ENCODE measurements around the gene REEP5.

Gene REEP5

GRCh38 chr5:112959872-112960271, 37.8 kb upstream of the REEP5 start:
- TF ChIP-seq TOX (CRISPR knock-in tag; IDR thresholded peaks at IDR 0.05; ENCODE audit: borderline replicate concordance) (peak; percentile 77; the same call in 1 of the 2 replicates), ISL1 (CRISPR knock-in tag; IDR thresholded peaks at IDR 0.05) (peak; percentile 64), RARB (CRISPR knock-in tag; IDR thresholded peaks at IDR 0.05) (0 out of 2 replicates have a peak, but pooled peaks have one; percentile 24), OSR1 (CRISPR knock-in tag; IDR thresholded peaks at IDR 0.05) (0 out of 2 replicates have a peak, but pooled peaks have one; percentile 57)
- TF ChIP-seq, protein P1, sequence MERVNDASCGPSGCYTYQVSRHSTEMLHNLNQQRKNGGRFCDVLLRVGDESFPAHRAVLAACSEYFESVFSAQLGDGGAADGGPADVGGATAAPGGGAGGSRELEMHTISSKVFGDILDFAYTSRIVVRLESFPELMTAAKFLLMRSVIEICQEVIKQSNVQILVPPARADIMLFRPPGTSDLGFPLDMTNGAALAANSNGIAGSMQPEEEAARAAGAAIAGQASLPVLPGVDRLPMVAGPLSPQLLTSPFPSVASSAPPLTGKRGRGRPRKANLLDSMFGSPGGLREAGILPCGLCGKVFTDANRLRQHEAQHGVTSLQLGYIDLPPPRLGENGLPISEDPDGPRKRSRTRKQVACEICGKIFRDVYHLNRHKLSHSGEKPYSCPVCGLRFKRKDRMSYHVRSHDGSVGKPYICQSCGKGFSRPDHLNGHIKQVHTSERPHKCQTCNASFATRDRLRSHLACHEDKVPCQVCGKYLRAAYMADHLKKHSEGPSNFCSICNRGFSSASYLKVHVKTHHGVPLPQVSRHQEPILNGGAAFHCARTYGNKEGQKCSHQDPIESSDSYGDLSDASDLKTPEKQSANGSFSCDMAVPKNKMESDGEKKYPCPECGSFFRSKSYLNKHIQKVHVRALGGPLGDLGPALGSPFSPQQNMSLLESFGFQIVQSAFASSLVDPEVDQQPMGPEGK (CRISPR knock-in tag; IDR thresholded peaks at IDR 0.05; ENCODE audit: borderline replicate concordance): 0 out of 2 replicates have a peak, but pooled peaks have one; percentile 58
- peak; percentile 72 for ATAC-seq

- no peak for TF ChIP-seq CREB5 (CRISPR knock-in tag; IDR thresholded peaks at IDR 0.05; ENCODE audit: low read depth)
- 0 out of 2 replicates have a peak, but pooled peaks have one; percentile 18 for TF ChIP-seq ZC3H10 (CRISPR knock-in tag; IDR thresholded peaks at IDR 0.05)
- peak; percentile 67 for TF ChIP-seq ISL1 (CRISPR knock-in tag; IDR thresholded peaks at IDR 0.05)
- ATAC-seq: peak; percentile 88
These were observed 36.4 kb upstream of the REEP5 start for GRCh38 chr5:112958093-112959088.

DNA sequence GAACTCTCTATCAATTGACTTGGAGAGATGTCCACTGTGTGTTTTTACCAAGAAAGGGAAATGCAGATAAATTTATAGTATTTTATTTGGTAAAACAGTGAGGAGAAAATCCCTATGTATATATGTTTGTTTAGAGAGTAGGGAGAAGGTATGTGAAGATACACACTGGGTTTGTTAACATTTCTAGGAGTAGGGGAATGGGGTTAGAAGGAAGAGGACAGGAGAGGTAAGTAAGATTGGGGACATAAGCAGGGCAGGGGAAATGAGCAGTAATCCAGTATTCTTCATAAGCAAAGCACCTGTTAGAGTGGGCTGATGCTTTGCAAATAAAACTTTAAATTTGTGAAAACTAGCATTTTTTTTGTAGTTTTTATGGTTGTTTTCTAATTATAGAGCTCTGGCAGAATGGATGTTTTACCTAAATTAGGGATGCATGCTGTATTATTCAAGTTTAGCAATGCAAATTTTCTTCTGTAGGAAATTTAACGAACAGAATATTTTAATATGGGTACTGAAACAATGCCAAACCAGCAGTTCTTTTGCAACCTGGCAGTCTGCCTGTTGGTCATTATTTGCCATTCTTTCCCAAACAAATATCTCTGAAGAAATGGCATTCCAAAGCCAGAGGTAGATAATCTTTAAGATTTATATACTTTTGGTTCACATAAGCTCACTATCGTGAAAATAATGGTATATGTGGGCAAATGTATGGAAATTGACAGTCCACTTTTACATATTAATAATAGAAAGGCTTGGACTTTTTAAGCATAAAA, 35.2 kb upstream of the REEP5 start:
- TF ChIP-seq TSHZ2 (CRISPR knock-in tag; IDR thresholded peaks at IDR 0.05): no peak
- no peak for TF ChIP-seq GLIS3 (CRISPR knock-in tag; IDR thresholded peaks at IDR 0.05)
- TF ChIP-seq ESRRG (CRISPR knock-in tag; IDR thresholded peaks at IDR 0.05): no peak
- TF ChIP-seq CSRNP3 (CRISPR knock-in tag; IDR thresholded peaks at IDR 0.05): no peak
- TF ChIP-seq BACH2 (CRISPR knock-in tag; IDR thresholded peaks at IDR 0.05; ENCODE audit: borderline replicate concordance): no peak
- TF ChIP-seq ZC3H10 (CRISPR knock-in tag; IDR thresholded peaks at IDR 0.05): no peak
- TF ChIP-seq CREB5 (CRISPR knock-in tag; IDR thresholded peaks at IDR 0.05; ENCODE audit: low read depth): no peak
- no peak for TF ChIP-seq ARNTL (CRISPR knock-in tag; IDR thresholded peaks at IDR 0.05; ENCODE audit: borderline replicate concordance, low read depth)
- TF ChIP-seq OSR1 (CRISPR knock-in tag; IDR thresholded peaks at IDR 0.05): no peak
- no peak for TF ChIP-seq ZFP30 (CRISPR knock-in tag; IDR thresholded peaks at IDR 0.05)
- TF ChIP-seq CSDC2 (CRISPR knock-in tag; IDR thresholded peaks at IDR 0.05): no peak
- no peak for TF ChIP-seq RARB (CRISPR knock-in tag; IDR thresholded peaks at IDR 0.05)
- no peak for ATAC-seq

DNA sequence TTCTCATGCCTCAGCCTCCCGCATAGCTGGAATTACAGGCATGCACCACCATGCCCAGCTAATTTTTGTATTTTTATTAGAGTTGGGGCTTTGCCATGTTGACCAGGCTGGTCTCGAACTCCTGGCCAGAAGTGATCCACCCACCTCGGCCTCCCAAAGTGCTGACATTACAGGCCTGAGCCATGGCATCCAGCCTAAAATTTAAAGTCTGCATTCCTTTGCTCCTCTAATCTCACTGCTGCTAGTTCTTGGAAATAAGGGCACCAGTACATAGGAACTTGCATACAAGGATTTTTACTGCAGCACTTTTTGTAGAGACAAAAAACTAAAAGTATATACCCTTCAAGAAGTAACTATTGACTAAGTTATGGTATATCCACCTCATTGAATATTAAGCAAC, 34.6 kb upstream of the REEP5 start:
- no peak for ATAC-seq
- no peak for TF ChIP-seq BACH2 (CRISPR knock-in tag; IDR thresholded peaks at IDR 0.05; ENCODE audit: borderline replicate concordance)
- no peak for TF ChIP-seq ZNF565 (CRISPR knock-in tag; conservative IDR thresholded peaks at IDR 0.05; ENCODE audit: low read depth)
- no peak for TF ChIP-seq ZNF70 (CRISPR knock-in tag; IDR thresholded peaks at IDR 0.05)
- TF ChIP-seq CREB5 (CRISPR knock-in tag; IDR thresholded peaks at IDR 0.05; ENCODE audit: low read depth): no peak
- no peak for TF ChIP-seq TCF4 (CRISPR knock-in tag; IDR thresholded peaks at IDR 0.05; ENCODE audit: borderline replicate concordance)
- TF ChIP-seq ARNTL (CRISPR knock-in tag; IDR thresholded peaks at IDR 0.05; ENCODE audit: borderline replicate concordance, low read depth): no peak
- TF ChIP-seq OSR1 (CRISPR knock-in tag; IDR thresholded peaks at IDR 0.05): no peak
- TF ChIP-seq ZFP3 (CRISPR knock-in tag; IDR thresholded peaks at IDR 0.05): no peak
- no peak for TF ChIP-seq TOX (CRISPR knock-in tag; IDR thresholded peaks at IDR 0.05; ENCODE audit: borderline replicate concordance)
- TF ChIP-seq, protein P1 (CRISPR knock-in tag; IDR thresholded peaks at IDR 0.05; ENCODE audit: borderline replicate concordance): no peak

All from SK-N-SH treated with all-trans-retinoic acid at 6 μM for 48 hours (cell line).